HG03025 (cell line): ENCODE measurements around the gene LTV1.
"Not testable (repeated sequence)": the region's sequence is repeated elsewhere in the genome, so short reads cannot be mapped to it uniquely, and the experiment has no call there.

Source experiments
- ATAC-seq: cut with Tn5 transposase; IDR thresholded peaks from one replicate; pipeline ENCODE4 v1.9.1; 2021; ENCODE audit warnings: mild to moderate bottlenecking, moderate library complexity; ENCODE audit not compliant: unreplicated experiment, low FRiP score

Gene LTV1

GRCh38 chr6:143842902-143843676 lies at the start of gene LTV1:
TSS of gene LTV1 (plus strand) at chr6:143843338. CDS start at chr6:143843478, 140 bp downstream.
- ATAC-seq, result peak; percentile 99

- not testable (repeated sequence) for ATAC-seq
These were observed 46.6 kb upstream of the LTV1 start for GRCh38 chr6:143796551-143796950.

GRCh38 chr6:143798487-143798886 lies 44.7 kb upstream of the LTV1 start:
- ATAC-seq, result not testable (repeated sequence)

- ATAC-seq, result no peak
These were observed 40.1 kb upstream of the LTV1 start for GRCh38 chr6:143802833-143803565.

- ATAC-seq, result no peak
These were observed 39.2 kb upstream of the LTV1 start for GRCh38 chr6:143803769-143804568.

- ATAC-seq, result no peak
These were observed 38.3 kb upstream of the LTV1 start for GRCh38 chr6:143804835-143805239.

- no peak for ATAC-seq
These were observed 36.6 kb upstream of the LTV1 start for GRCh38 chr6:143806282-143807102.

GRCh38 chr6:143807103-143807772 lies 35.9 kb upstream of the LTV1 start:
- no peak for ATAC-seq

- ATAC-seq, result no peak
These were observed 32.4 kb upstream of the LTV1 start for GRCh38 chr6:143810745-143811144.

GRCh38 chr6:143811501-143812157 lies 31.5 kb upstream of the LTV1 start:
- ATAC-seq, result no peak

GRCh38 chr6:143817621-143818020 lies 25.5 kb upstream of the LTV1 start:
- ATAC-seq, result no peak

- no peak for ATAC-seq
These were observed 21.8 kb upstream of the LTV1 start for GRCh38 chr6:143821359-143821758.

- ATAC-seq, result no peak
These were observed 20.5 kb upstream of the LTV1 start for GRCh38 chr6:143822584-143823024.

- ATAC-seq, result no peak
These were observed 19.6 kb upstream of the LTV1 start for GRCh38 chr6:143823548-143823947.

- ATAC-seq, result no peak
These were observed 14.6 kb upstream of the LTV1 start for GRCh38 chr6:143828572-143828971.

- ATAC-seq, result no peak
These were observed 7.0 kb upstream of the LTV1 start for GRCh38 chr6:143836150-143836549.

GRCh38 chr6:143838395-143838794 lies 4.7 kb upstream of the LTV1 start:
- ATAC-seq, result no peak

GRCh38 chr6:143839196-143839595 lies 3.9 kb upstream of the LTV1 start:
- ATAC-seq, result no peak
